K562 (cell line): Measurements from ENCODE around the gene TMEM200B. TPM values are rescaled to one million over a fixed set of nuclear protein-coding genes. Genes with fewer than 3 reads are reported as not detected.

ENCODE experiments used
- CGGBP1 ChIP-seq: fragments of 250-450 bp; sonication (Bioruptor Pico); IDR thresholded peaks from 2 replicates; pipeline ENCODE4 v1.9.0; 2021; ENCODE audit warnings: mild to moderate bottlenecking
- FOXO4 ChIP-seq: fragments of 450-650 bp; formaldehyde crosslinking; IDR thresholded peaks from 2 replicates; pipeline ENCODE4 v1.4.0; 2020; ENCODE audit warnings: mild to moderate bottlenecking, moderate library complexity
- GABPA ChIP-seq: fragments of 200-800 bp; sonication (Bioruptor generic); conservative IDR thresholded peaks from 2 replicates; pipeline ENCODE4 v1.6.1; 2016; ENCODE audit warnings: low read depth, missing genetic modification characterization, missing compliant biosample characterization
- GATAD2A ChIP-seq: fragments of 450-650 bp; IDR thresholded peaks from 2 replicates; pipeline ENCODE4 v1.6.1; 2017
- HNRNPLL ChIP-seq: fragments of 200-400 bp; formaldehyde crosslinking; IDR thresholded peaks from 2 replicates; pipeline ENCODE4 v1.6.1; 2017; ENCODE audit warnings: low read length, low read depth, mild to moderate bottlenecking; ENCODE audit not compliant: poor library complexity, severe bottlenecking
- ID3 ChIP-seq, 2 experiments: fragments of 250-450 bp in 1 of 2; fragments of 450-650 bp in 1 of 2; sonication (Bioruptor Pico) in 1 of 2; IDR thresholded peaks; 2 replicates each; pipeline versions ENCODE4 v1.6.1 to v1.8.0; 2016 to 2021; ENCODE audit warnings: mild to moderate bottlenecking in 2 of 2, moderate library complexity in 2 of 2, missing compliant biosample characterization in 1 of 2, missing genetic modification characterization in 1 of 2
- KLF6 ChIP-seq: fragments of 250-450 bp; sonication (Bioruptor Pico); IDR thresholded peaks from 2 replicates; pipeline ENCODE4 v1.4.0; 2020; ENCODE audit warnings: mild to moderate bottlenecking, moderate library complexity, borderline replicate concordance
- MLLT1 ChIP-seq, 2 experiments: fragments of 450-650 bp; IDR thresholded peaks; 2 replicates each; pipeline ENCODE4 v1.6.1; 2016
- PTTG1 ChIP-seq: fragments of 450-650 bp; IDR thresholded peaks from 2 replicates; pipeline ENCODE4 v1.6.1; 2016; ENCODE audit warnings: low read depth, mild to moderate bottlenecking, missing genetic modification characterization, missing compliant biosample characterization
- RAD21 ChIP-seq, 2 experiments: fragments of 250-450 bp in 1 of 2; fragments of 450-650 bp in 1 of 2; sonication (Bioruptor Pico) in 1 of 2; formaldehyde crosslinking in 1 of 2; IDR thresholded peaks in 1 of 2; conservative IDR thresholded peaks in 1 of 2; 2 replicates each; pipeline versions ENCODE4 v1.4.0 to v1.8.0; 2020 to 2022; ENCODE audit warnings: mild to moderate bottlenecking in 2 of 2, moderate library complexity in 1 of 2
- RHOXF2B ChIP-seq: fragments of 250-450 bp; sonication (Bioruptor Pico); conservative IDR thresholded peaks from 2 replicates; pipeline ENCODE4 v1.5.1; 2021
- SMARCC2 ChIP-seq: fragments of 450-650 bp; IDR thresholded peaks from 2 replicates; pipeline ENCODE4 v1.6.1; 2017; ENCODE audit warnings: antibody characterized with exemption, moderate library complexity, mild to moderate bottlenecking, low read depth
- SP1 ChIP-seq: sonication (generic); formaldehyde crosslinking; IDR thresholded peaks from 2 replicates; pipeline ENCODE4 v1.8.1; 2022; ENCODE audit warnings: mild to moderate bottlenecking, missing genetic modification reagents
- TAF1 ChIP-seq: IDR thresholded peaks from 2 replicates; pipeline ENCODE4 v1.6.1; 2011; ENCODE audit warnings: mild to moderate bottlenecking, low read length, moderate library complexity; ENCODE audit not compliant: insufficient read depth, control insufficient read depth, severe bottlenecking; ENCODE audit errors: extremely low read depth
- TAL1 ChIP-seq: fragments of 450-650 bp; IDR thresholded peaks from 2 replicates; pipeline ENCODE4 v1.6.1; 2016; ENCODE audit warnings: mild to moderate bottlenecking
- YY1 ChIP-seq, 3 experiments: IDR thresholded peaks; 2 replicates each; pipeline ENCODE4 v1.6.1; 2011; ENCODE audit warnings: low read length in 2 of 3, mild to moderate bottlenecking in 2 of 3, moderate library complexity in 2 of 3, borderline replicate concordance in 1 of 3, control low read depth in 1 of 3, low read depth in 1 of 3; ENCODE audit not compliant: insufficient read depth in 3 of 3, insufficient replicate concordance in 2 of 3, control insufficient read depth in 1 of 3, insufficient read length in 1 of 3; ENCODE audit errors: extremely low read depth in 1 of 3
- ZBTB2 ChIP-seq: fragments of 450-650 bp; IDR thresholded peaks from 2 replicates; pipeline ENCODE4 v1.6.1; 2016; ENCODE audit warnings: antibody characterized with exemption
- ZNF668 ChIP-seq: fragments of 250-450 bp; sonication (Bioruptor Pico); IDR thresholded peaks from 2 replicates; pipeline ENCODE4 v1.8.0; 2022; ENCODE audit warnings: mild to moderate bottlenecking, inconsistent platforms
- polyA plus RNA-seq, 8 experiments: library from polyadenylated mRNA; depleted of rRNA in 4 of 8; stranded (reverse) in 5 of 8; unstranded in 3 of 8; fragments of >200 nt; fragmentation: Nextera tagmentation in 2 of 8; fragmentation: Illumina TruSeq in 1 of 8; extraction: Ambion mirVana in 2 of 8; extraction: Trizol in 1 of 8; gene quantifications; 2 replicates each; pipeline versions ENCODE4 v1.2.1 to v1.2.3, GENCODE V29; 2011 to 2014; ENCODE audit warnings: inconsistent platforms in 1 of 8, missing spikeins in 1 of 8
- total RNA-seq, 7 experiments: library from RNA; depleted of rRNA in 6 of 7; stranded (reverse); fragments of >200 nt in 6 of 7; fragmentation: Illumina TruSeq in 2 of 7; extraction: Trizol in 2 of 7; gene quantifications; 2 replicates each; pipeline versions ENCODE4 v1.2.1 to v1.2.3, GENCODE V29; 2011 to 2021; ENCODE audit warnings: low replicate concordance in 1 of 7

Gene TMEM200B
- total and polyA plus RNA-seq, 9 of the 15 experiments (the other 6 are each of a cell fraction or from before 2014, with no cell fraction given): 0.04 to 0.35 (median 0.10) TPM; not detected in 1

GRCh38 chr1:29156543-29157268 is 33.0 kb upstream of the TMEM200B start (continued):
- TF ChIP-seq KLF6 (peak; percentile 51; the same call in 1 of the 2 replicates), MLLT1 (IDR thresholded peaks at IDR 0.05) (peak in 1 of 2 experiments; percentile 65; a peak in 1 of 4 replicates), TAF1 (peak; percentile 31), SP1 (CRISPR knock-in tag) (peak; percentile 83), RHOXF2B (no peak), FOXO4 (CRISPR knock-in tag) (0 out of 2 replicates have a peak, but pooled peaks have one; percentile 7), TAL1 (peak; percentile 96), CGGBP1 (CRISPR knock-in tag) (no peak), GATAD2A (peak; percentile 90; the same call in 1 of the 2 replicates), YY1 (IDR thresholded peaks at IDR 0.05; ENCODE audit: borderline replicate concordance in 1 of 3, control insufficient read depth in 1 of 3, extremely low read depth in 1 of 3, insufficient read depth in 3 of 3, insufficient read length in 1 of 3, insufficient replicate concordance in 2 of 3, low read depth in 1 of 3, low read length in 2 of 3) (peak in 1 of 3 experiments; percentile 57), ID3 (CRISPR knock-in tag; IDR thresholded peaks at IDR 0.05) (no peak), ID3 (tag; IDR thresholded peaks at IDR 0.05) (peak; percentile 83; the same call in 1 of the 2 replicates), GABPA (tag) (peak; percentile 51; the same call in 1 of the 2 replicates), SMARCC2 (peak; percentile 92), PTTG1 (tag) (peak; percentile 40; the same call in 1 of the 2 replicates), RAD21 (CRISPR knock-in tag; conservative IDR thresholded peaks at IDR 0.05 in 1 of 2, IDR thresholded peaks at IDR 0.05 in 1 of 2) (peak in 1 of 2 experiments; percentile 33; a peak in 2 of 4 replicates), ZNF668 (CRISPR knock-in tag) (peak; percentile 82; the same call in 1 of the 2 replicates), HNRNPLL (peak; percentile 91), ZBTB2 (peak; percentile 91; the same call in 1 of the 2 replicates)
